Measurements from ENCODE around the gene IER5. TPM values are rescaled to one million over a fixed set of nuclear protein-coding genes. Genes with fewer than 3 reads are reported as not detected.
"Not testable (repeated sequence)": the region's sequence is repeated elsewhere in the genome, so short reads cannot be mapped to it uniquely, and the experiment has no call there.

The IER5 gene
- total RNA-seq, 1 donor from 2014 or later: 156 TPM

DNA sequence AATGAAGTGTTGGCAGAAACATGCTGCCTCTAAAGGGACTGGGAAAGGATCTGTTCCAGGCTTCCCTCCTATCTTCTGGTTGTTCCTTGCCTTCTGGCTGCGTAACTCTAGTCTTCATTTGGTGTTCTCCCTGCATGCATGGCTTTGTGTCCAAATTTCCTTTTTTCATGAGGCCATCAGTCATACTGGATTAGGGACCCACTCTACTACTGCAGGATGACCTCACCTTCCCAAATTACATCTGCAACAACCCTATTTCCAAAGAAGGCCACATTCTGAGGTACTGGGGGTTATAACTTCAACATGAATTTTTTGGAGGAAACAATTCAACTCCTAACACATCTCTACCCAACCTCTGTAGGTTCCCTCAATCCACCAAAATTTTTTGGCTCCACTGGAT lies 28.4 kb upstream of the IER5 start:
- CTCF ChIA-PET: interaction anchor here (2.4 to 4.1 kb wide), 2 partner anchors 22 to 83 kb away, joined by 6 to 20 read pairs; no protein-coding TSS in a partner anchor

DNA sequence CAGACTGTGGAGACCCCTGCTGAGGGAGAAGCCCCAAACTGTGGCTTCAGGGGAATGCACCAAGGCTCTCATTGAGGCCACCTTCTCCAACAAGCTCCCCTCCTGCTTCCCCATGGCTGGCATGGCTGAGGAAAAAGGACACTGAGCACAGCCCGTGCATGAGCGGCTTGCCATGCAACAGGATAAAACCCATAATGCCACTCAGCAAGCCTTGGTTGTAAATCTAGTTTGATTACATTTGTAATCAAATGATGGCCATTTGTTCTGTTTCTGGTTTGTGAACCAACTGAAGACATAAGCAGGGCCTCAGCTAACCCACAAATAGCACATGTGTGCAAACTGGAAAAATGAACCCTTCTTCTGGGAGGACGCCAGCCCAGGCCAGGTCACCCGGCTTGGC lies 27.6 kb upstream of the IER5 start:
- intact Hi-C loops (cut with micrococcal nuclease); H3K27me3 Mint-ChIP-seq; DNase-seq; ATAC-seq (ENCODE audit: low read depth); H3K4me3 Mint-ChIP-seq: not testable (repeated sequence)
- POLR2A ChIA-PET: interaction anchor here (1.9 to 3.2 kb wide), 5 partner anchors 26 to 44 kb away, joined by 17 to 68 read pairs (median 20); partner anchors contain the start of genes IER5, MR1 and STX6
- peaks cover 34% of the 10 kb centered on the region for H3K4me1 Mint-ChIP-seq
- CTCF ChIA-PET: interaction anchor here (1.4 to 4.1 kb wide), 3 partner anchors 21 to 82 kb away, joined by 5 to 20 read pairs (median 7); no protein-coding TSS in a partner anchor
- H3K27ac Mint-ChIP-seq: peak overlapping the region; percentile 92
- peaks cover 32% of the 10 kb centered on the region for H3K36me3 Mint-ChIP-seq (ENCODE audit: low read depth)
- H3K9me3 Mint-ChIP-seq: peaks cover 10% of the 10 kb centered on the region

More for the DNA sequence above, 28.4 kb upstream of the IER5 start:
- Mint-ChIP-seq H3K36me3 (ENCODE audit: low read depth) (peaks cover 40% of the 10 kb centered on the region), H3K4me1 (peaks cover 36% of the 10 kb centered on the region), H3K9me3 (peaks cover 10% of the 10 kb centered on the region), H3K4me3 (no peak overlapping the region), H3K27me3 (no peaks in the 10 kb centered on the region), H3K27ac (no peak overlapping the region)
- DNase-seq (no peak), ATAC-seq (ENCODE audit: low read depth) (no peak)
- POLR2A ChIA-PET: no interaction called here
- intact Hi-C loops (cut with micrococcal nuclease): no loop called here
- TF ChIP-seq, protein P1, sequence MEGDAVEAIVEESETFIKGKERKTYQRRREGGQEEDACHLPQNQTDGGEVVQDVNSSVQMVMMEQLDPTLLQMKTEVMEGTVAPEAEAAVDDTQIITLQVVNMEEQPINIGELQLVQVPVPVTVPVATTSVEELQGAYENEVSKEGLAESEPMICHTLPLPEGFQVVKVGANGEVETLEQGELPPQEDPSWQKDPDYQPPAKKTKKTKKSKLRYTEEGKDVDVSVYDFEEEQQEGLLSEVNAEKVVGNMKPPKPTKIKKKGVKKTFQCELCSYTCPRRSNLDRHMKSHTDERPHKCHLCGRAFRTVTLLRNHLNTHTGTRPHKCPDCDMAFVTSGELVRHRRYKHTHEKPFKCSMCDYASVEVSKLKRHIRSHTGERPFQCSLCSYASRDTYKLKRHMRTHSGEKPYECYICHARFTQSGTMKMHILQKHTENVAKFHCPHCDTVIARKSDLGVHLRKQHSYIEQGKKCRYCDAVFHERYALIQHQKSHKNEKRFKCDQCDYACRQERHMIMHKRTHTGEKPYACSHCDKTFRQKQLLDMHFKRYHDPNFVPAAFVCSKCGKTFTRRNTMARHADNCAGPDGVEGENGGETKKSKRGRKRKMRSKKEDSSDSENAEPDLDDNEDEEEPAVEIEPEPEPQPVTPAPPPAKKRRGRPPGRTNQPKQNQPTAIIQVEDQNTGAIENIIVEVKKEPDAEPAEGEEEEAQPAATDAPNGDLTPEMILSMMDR (IDR thresholded peaks at IDR 0.05): no peak

DNA sequence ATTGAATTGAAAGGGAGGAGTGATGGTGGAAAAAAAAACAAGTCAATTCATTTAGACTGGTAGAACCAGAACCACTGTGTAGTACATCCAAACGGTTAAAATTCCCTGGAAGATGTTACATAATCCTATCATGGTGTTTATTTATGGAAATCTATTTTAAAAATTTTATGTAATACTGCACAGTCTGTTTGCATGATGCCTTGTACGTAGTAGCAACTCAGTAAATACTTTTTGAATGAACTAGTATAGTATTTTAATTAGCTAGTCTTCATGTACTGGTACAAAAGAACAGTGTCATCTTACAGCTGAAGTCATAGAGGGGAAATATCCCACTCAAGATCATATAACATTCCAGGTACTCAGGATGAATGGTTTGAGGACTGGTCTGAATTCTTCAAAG lies 27.0 kb upstream of the IER5 start:
- H3K4me1 Mint-ChIP-seq: peaks cover 34% of the 10 kb centered on the region
- ChIA-PET POLR2A (interaction anchor here (0.6 to 3.2 kb wide), 17 partner anchors 10 to 92 kb away, joined by 3 to 68 read pairs (median 13); partner anchors contain the start of genes IER5, MR1 and STX6), CTCF (interaction anchor here (1.4 to 4.1 kb wide), 7 partner anchors 22 to 104 kb away, joined by 3 to 20 read pairs (median 5); no protein-coding TSS in a partner anchor)
- no peaks in the 10 kb centered on the region for H3K27me3 Mint-ChIP-seq
- DNase-seq (no peak), ATAC-seq (ENCODE audit: low read depth) (no peak)
- H3K27ac Mint-ChIP-seq: peak overlapping the region; percentile 92
- H3K36me3 Mint-ChIP-seq (ENCODE audit: low read depth): peaks cover 30% of the 10 kb centered on the region
- H3K4me3 Mint-ChIP-seq: no peak overlapping the region
- intact Hi-C loops (cut with micrococcal nuclease): no loop called here
- TF ChIP-seq, protein P1 (IDR thresholded peaks at IDR 0.05): no peak
- peaks cover 10% of the 10 kb centered on the region for H3K9me3 Mint-ChIP-seq

DNA sequence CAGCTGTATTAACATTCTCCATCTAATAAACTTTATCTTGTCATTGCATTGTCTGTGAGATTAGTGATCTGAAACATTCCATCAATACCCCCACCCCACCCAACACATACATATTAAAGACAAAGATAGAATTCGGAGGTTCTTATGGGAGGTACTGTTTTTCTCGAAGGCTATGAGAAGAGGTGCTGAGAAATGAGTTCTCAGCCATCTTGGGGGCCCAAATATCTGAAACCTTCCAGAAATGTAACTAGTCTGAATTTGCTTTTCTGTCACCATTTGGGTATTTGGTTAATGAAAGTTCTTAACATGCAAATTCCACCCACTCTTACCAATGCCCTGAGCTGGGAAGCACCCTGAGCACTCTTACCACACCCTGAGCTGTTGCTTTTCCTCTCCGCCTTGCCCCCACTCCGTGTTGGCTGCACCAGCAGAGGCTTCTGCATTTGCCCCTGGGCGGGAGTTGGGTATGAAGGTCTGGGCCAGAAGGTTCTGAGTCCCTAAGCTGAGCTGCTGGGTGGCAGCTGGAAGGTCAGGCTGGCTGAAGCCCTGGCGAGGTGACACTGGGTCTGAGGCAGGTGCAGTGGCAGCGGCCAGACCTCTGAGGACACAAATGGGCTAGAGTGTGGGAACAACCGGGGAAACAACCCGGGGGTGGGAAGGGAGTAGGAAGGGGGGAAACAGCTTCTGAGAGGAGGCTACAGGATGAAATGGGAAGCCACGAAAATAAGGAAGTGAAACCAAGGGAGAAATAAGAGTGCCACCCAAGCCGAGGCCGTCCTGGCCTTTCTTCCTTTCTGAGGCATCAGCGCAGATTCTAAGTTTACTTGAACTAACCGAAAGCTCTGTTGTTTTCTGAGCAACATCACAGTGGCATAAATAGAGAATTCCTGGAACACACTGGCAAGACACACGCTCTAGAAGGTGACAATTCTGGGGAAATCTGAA lies 26.3 kb upstream of the IER5 start:
- ChIA-PET CTCF (interaction anchor here (1.0 to 4.1 kb wide), 11 partner anchors 18 to 104 kb away, joined by 3 to 20 read pairs (median 5); no protein-coding TSS in a partner anchor), POLR2A (interaction anchor here (0.5 to 3.2 kb wide), 23 partner anchors 10 to 1559 kb away, joined by 3 to 68 read pairs (median 9); partner anchors contain the start of genes ACBD6, IER5, MR1 and STX6)
- H3K9me3 Mint-ChIP-seq: peaks cover 10% of the 10 kb centered on the region
- H3K4me1 Mint-ChIP-seq: peaks cover 34% of the 10 kb centered on the region
- ATAC-seq (ENCODE audit: low read depth): peak; percentile 88
- peak overlapping the region; percentile 92 for H3K27ac Mint-ChIP-seq
- H3K27me3 Mint-ChIP-seq: no peaks in the 10 kb centered on the region
- DNase-seq: peak; percentile 54
- intact Hi-C loops (cut with micrococcal nuclease): loop anchor here (1.0 to 2.0 kb wide), 8 partner anchors 22 to 80 kb away; partner anchors contain the start of genes IER5, MR1 and STX6
- H3K36me3 Mint-ChIP-seq (ENCODE audit: low read depth): peaks cover 25% of the 10 kb centered on the region
- peak overlapping the region; percentile 79 for H3K4me3 Mint-ChIP-seq
- TF ChIP-seq, protein P1 (IDR thresholded peaks at IDR 0.05): no peak

DNA sequence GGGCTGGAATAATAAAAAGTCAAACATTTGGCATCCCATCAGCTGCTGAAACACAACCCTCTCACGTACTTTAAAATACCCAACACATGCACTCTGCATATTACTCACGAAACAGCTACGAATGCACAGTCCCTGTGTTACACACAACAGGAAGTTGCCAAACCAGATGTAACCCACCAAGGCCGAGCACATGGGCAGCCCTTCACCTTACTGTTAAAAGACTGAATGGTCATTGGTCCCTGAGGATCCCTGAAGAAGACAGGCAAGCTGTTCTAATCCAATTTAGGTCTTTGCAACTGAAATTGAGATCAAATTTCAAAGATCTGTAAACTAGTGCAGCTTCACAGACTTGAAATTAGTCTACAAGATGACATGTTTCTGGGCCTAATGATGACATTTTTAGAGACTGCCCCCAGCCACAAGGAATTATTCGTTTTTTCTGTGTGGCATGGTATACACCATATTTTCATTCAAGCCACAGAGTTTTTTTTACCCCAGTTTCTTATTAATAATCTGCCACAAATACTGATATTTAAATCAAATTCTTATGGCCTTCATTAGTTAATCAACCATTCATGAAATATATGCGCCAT lies 25.6 kb upstream of the IER5 start:
- ATAC-seq (ENCODE audit: low read depth): peak; percentile 69
- Mint-ChIP-seq H3K4me1 (peaks cover 34% of the 10 kb centered on the region), H3K9me3 (peaks cover 10% of the 10 kb centered on the region), H3K4me3 (peak overlapping the region; percentile 79), H3K27me3 (no peaks in the 10 kb centered on the region), H3K36me3 (ENCODE audit: low read depth) (peaks cover 22% of the 10 kb centered on the region), H3K27ac (peak overlapping the region; percentile 92)
- ChIA-PET POLR2A (interaction anchor here (0.5 to 3.2 kb wide), 21 partner anchors 11 to 1558 kb away, joined by 3 to 68 read pairs (median 10); partner anchors contain the start of genes ACBD6, IER5, MR1 and STX6), CTCF (interaction anchor here (1.0 to 4.1 kb wide), 10 partner anchors 17 to 103 kb away, joined by 3 to 20 read pairs (median 4); no protein-coding TSS in a partner anchor)
- DNase-seq: no peak
- intact Hi-C loops (cut with micrococcal nuclease): loop anchor here (1.0 to 2.0 kb wide), 8 partner anchors 21 to 79 kb away; partner anchors contain the start of genes IER5, MR1 and STX6
- TF ChIP-seq, protein P1 (IDR thresholded peaks at IDR 0.05): no peak
